WTC11 (cell line): Measurements from ENCODE around the gene FBLN7.

Experiments used
- ATF3 ChIP-seq: sonication (generic); formaldehyde crosslinking; conservative IDR thresholded peaks from 2 replicates; pipeline ENCODE4 v1.8.1; 2022; ENCODE audit warnings: mild to moderate bottlenecking, missing genetic modification reagents
- CTCF ChIP-seq: fragments of 200-600 bp; IDR thresholded peaks from 2 replicates; pipeline ENCODE4 v1.8.0; 2022; ENCODE audit warnings: antibody characterized with exemption
- EMX1 ChIP-seq: fragments of 250-450 bp; sonication (Bioruptor Pico); IDR thresholded peaks from 2 replicates; pipeline ENCODE4 v1.8.0; 2021; ENCODE audit warnings: mild to moderate bottlenecking
- ESRRA ChIP-seq: sonication (generic); formaldehyde crosslinking; IDR thresholded peaks from 2 replicates; pipeline ENCODE4 v1.8.1; 2022; ENCODE audit warnings: mild to moderate bottlenecking, missing genetic modification reagents, borderline replicate concordance
- OVOL2 ChIP-seq: fragments of 250-450 bp; sonication (Bioruptor Pico); IDR thresholded peaks from 2 replicates; pipeline ENCODE4 v1.9.0; 2021; ENCODE audit warnings: mild to moderate bottlenecking, borderline replicate concordance
- RELA ChIP-seq: sonication (generic); formaldehyde crosslinking; IDR thresholded peaks from 2 replicates; pipeline ENCODE4 v1.8.1; 2022; ENCODE audit warnings: missing genetic modification reagents, mild to moderate bottlenecking, borderline replicate concordance
- ZNF232 ChIP-seq: sonication (generic); formaldehyde crosslinking; IDR thresholded peaks from 2 replicates; pipeline ENCODE4 v1.8.0; 2022; ENCODE audit warnings: mild to moderate bottlenecking, missing genetic modification reagents
- ZNF317 ChIP-seq: sonication (generic); formaldehyde crosslinking; IDR thresholded peaks from 2 replicates; pipeline ENCODE4 v1.8.1; 2023; ENCODE audit warnings: low read depth, mild to moderate bottlenecking, moderate library complexity, missing genetic modification reagents, borderline replicate concordance
- TF ChIP-seq, protein P1 (sequence below): sonication (generic); formaldehyde crosslinking; IDR thresholded peaks from 2 replicates; pipeline ENCODE4 v1.8.1; 2023; ENCODE audit warnings: mild to moderate bottlenecking, missing genetic modification reagents
- TF ChIP-seq, protein P2 (sequence below): sonication (generic); formaldehyde crosslinking; IDR thresholded peaks from 2 replicates; pipeline ENCODE4 v1.8.1; 2022; ENCODE audit warnings: missing genetic modification reagents, borderline replicate concordance
- TF ChIP-seq, protein P3 (sequence below): sonication (generic); formaldehyde crosslinking; IDR thresholded peaks from 2 replicates; pipeline ENCODE4 v1.8.0; 2022; ENCODE audit warnings: mild to moderate bottlenecking, missing genetic modification reagents
- TF ChIP-seq, protein P4 (sequence below): sonication (generic); formaldehyde crosslinking; IDR thresholded peaks from 2 replicates; pipeline ENCODE4 v1.8.1; 2023; ENCODE audit warnings: mild to moderate bottlenecking, missing genetic modification reagents, moderate library complexity

DNA sequence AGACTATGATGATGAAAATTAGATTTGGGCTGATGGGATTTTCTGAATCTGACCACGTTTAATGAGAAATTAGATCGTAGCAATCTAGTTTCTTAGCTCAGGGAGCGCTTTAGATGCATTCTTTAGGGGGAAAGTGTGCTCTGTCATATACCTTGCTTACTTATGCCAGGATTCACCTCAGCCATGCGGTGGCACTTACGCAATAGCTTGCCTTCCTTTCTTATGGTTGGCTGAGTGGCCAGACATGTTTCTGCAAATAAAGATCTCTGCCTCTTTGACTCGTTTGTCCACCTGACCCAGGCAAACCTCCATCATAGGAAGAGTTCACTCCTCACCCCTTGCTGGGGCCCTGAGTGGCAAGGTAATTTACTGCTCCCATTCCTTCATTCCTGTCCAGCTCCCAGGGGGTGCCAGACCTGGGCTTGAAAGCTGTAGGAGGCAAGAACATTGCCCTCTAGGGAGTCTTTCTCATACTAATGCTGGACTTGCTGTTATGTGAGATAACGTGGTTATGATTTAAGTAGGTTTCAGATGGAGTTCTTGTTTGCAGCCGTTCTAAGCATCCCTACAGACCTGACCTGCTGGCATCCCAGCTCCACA lies 57.1 kb downstream of the FBLN7 start:
- TF ChIP-seq ATF3 (CRISPR knock-in tag), result no peak
- no peak for TF ChIP-seq ESRRA (CRISPR knock-in tag)
- TF ChIP-seq OVOL2 (CRISPR knock-in tag), result no peak
- no peak for TF ChIP-seq CTCF
- TF ChIP-seq, protein P1, sequence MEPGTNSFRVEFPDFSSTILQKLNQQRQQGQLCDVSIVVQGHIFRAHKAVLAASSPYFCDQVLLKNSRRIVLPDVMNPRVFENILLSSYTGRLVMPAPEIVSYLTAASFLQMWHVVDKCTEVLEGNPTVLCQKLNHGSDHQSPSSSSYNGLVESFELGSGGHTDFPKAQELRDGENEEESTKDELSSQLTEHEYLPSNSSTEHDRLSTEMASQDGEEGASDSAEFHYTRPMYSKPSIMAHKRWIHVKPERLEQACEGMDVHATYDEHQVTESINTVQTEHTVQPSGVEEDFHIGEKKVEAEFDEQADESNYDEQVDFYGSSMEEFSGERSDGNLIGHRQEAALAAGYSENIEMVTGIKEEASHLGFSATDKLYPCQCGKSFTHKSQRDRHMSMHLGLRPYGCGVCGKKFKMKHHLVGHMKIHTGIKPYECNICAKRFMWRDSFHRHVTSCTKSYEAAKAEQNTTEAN (CRISPR knock-in tag), result no peak
- no peak for TF ChIP-seq ZNF232 (CRISPR knock-in tag)
- TF ChIP-seq, protein P2, sequence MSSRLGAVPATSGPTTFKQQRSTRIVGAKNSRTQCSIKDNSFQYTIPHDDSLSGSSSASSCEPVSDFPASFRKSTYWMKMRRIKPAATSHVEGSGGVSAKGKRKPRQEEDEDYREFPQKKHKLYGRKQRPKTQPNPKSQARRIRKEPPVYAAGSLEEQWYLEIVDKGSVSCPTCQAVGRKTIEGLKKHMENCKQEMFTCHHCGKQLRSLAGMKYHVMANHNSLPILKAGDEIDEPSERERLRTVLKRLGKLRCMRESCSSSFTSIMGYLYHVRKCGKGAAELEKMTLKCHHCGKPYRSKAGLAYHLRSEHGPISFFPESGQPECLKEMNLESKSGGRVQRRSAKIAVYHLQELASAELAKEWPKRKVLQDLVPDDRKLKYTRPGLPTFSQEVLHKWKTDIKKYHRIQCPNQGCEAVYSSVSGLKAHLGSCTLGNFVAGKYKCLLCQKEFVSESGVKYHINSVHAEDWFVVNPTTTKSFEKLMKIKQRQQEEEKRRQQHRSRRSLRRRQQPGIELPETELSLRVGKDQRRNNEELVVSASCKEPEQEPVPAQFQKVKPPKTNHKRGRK (CRISPR knock-in tag), result no peak
- TF ChIP-seq, protein P3, sequence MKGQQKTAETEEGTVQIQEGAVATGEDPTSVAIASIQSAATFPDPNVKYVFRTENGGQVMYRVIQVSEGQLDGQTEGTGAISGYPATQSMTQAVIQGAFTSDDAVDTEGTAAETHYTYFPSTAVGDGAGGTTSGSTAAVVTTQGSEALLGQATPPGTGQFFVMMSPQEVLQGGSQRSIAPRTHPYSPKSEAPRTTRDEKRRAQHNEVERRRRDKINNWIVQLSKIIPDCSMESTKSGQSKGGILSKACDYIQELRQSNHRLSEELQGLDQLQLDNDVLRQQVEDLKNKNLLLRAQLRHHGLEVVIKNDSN (CRISPR knock-in tag), result no peak
- no peak for TF ChIP-seq ZNF317
- TF ChIP-seq, protein P4, sequence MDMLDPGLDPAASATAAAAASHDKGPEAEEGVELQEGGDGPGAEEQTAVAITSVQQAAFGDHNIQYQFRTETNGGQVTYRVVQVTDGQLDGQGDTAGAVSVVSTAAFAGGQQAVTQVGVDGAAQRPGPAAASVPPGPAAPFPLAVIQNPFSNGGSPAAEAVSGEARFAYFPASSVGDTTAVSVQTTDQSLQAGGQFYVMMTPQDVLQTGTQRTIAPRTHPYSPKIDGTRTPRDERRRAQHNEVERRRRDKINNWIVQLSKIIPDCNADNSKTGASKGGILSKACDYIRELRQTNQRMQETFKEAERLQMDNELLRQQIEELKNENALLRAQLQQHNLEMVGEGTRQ (CRISPR knock-in tag), result no peak
- no peak for TF ChIP-seq RELA (CRISPR knock-in tag)
- no peak for TF ChIP-seq EMX1 (CRISPR knock-in tag)
